Breast epithelium (tissue), 3 donors: ENCODE data around the gene PARP1.

Experiments used
- CTCF ChIP-seq, 3 donors: fragments of 450-650 bp; IDR thresholded peaks; one replicate each; pipeline ENCODE4 v1.5.1; 2016 to 2017; ENCODE audit warnings: antibody characterized with exemption in 3 of 3, mild to moderate bottlenecking in 3 of 3, moderate library complexity in 3 of 3
- POLR2A ChIP-seq: fragments of 450-650 bp; IDR thresholded peaks from one replicate; pipeline ENCODE4 v1.6.1; 2016; ENCODE audit warnings: antibody characterized with exemption, mild to moderate bottlenecking, moderate library complexity
- POLR2AphosphoS5 ChIP-seq, 3 donors: sonication (generic); formaldehyde crosslinking; IDR thresholded peaks; one replicate each; pipeline ENCODE4 v1.6.1; 2017; ENCODE audit warnings: antibody characterized with exemption in 3 of 3

DNA sequence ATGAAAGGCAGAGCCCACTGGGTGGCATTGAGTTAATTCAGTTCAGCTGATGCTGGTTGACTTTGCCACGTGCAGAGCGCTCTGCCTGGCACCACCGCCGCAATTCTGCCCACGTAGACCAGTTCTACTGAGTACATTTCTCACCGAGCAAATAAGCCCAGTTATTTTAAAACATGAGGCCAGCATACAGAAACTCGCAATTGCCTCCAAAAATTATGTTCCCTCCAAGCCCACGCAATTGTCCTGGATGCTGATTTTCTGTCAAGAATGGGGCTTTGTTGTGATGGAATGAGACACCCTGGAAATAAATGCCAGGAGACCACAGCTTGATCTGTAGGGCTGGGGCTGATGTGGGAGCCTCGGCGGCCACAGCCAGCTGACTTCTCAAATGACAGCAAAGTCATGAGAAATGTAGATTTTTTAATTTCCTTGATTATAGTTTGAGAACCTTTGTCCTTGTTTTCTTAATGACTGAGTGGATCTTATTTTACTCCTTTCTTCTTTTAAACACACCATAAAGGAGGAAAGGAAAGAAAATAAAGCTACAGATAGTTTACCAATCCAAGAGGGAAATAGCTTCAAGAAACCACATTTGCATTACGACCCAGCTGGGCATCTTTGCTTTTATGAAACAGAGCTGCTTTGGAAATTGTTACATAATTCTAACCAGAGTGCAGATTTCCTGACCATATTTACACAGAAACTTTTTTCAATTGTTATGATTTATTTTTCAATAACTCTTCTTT lies 11.6 kb upstream of the PARP1 start:
- no peak for TF ChIP-seq CTCF (IDR thresholded peaks at IDR 0.05)
- no peak for TF ChIP-seq POLR2AphosphoS5 (IDR thresholded peaks at IDR 0.05)
- TF ChIP-seq POLR2A: no peak
